H9 (cell line): Measurements from ENCODE around the gene SCUBE2. TPM values are rescaled to one million over a fixed set of nuclear protein-coding genes. Genes with fewer than 3 reads are reported as not detected.
"Not testable (repeated sequence)": the region's sequence is repeated elsewhere in the genome, so short reads cannot be mapped to it uniquely, and the experiment has no call there.

Experiments
- DNase-seq: peaks from one replicate; pipeline ENCODE4 v3.0.0-alpha.2; 2017
- H2AFZ ChIP-seq: one replicate; pipeline ENCODE4 v1.6.1; 2013; ENCODE audit warnings: mild to moderate bottlenecking, low read length, control low read depth, moderate library complexity
- H2AK5ac ChIP-seq: 2 replicates; pipeline ENCODE4 v1.6.1; 2013; ENCODE audit warnings: low read length, control low read depth, mixed read lengths; ENCODE audit not compliant: insufficient read length
- H2BK120ac ChIP-seq: one replicate; pipeline ENCODE4 v1.6.1; 2013; ENCODE audit warnings: low read depth, mild to moderate bottlenecking, low read length, control low read depth, inconsistent platforms; ENCODE audit not compliant: poor library complexity, severe bottlenecking
- H2BK12ac ChIP-seq: 2 replicates; pipeline ENCODE4 v1.6.1; 2013; ENCODE audit warnings: low read length, control low read depth, mixed read lengths, low read depth; ENCODE audit not compliant: insufficient read length
- H2BK15ac ChIP-seq: 2 replicates; pipeline ENCODE4 v1.6.1; 2013; ENCODE audit warnings: low read depth, low read length, control low read depth
- H2BK20ac ChIP-seq: one replicate; pipeline ENCODE4 v1.6.1; 2013; ENCODE audit warnings: low read depth, mild to moderate bottlenecking, low read length, control low read depth, inconsistent platforms; ENCODE audit not compliant: poor library complexity, severe bottlenecking
- H2BK5ac ChIP-seq: 2 replicates; pipeline ENCODE4 v1.6.1; 2013; ENCODE audit warnings: low read length, control low read depth, mixed read lengths; ENCODE audit not compliant: insufficient read length
- H3K14ac ChIP-seq: 2 replicates; pipeline ENCODE4 v1.6.1; 2013; ENCODE audit warnings: low read length, control low read depth; ENCODE audit not compliant: insufficient read depth
- H3K18ac ChIP-seq: 2 replicates; pipeline ENCODE4 v1.6.1; 2013; ENCODE audit warnings: low read depth, mild to moderate bottlenecking, mixed read lengths, low read length, control low read depth; ENCODE audit not compliant: insufficient read length
- H3K23ac ChIP-seq: 2 replicates; pipeline ENCODE4 v1.6.1; 2013; ENCODE audit warnings: low read length, control low read depth, mixed read lengths, low read depth; ENCODE audit not compliant: insufficient read length
- H3K23me2 ChIP-seq: 2 replicates; pipeline ENCODE4 v1.6.1; 2013; ENCODE audit warnings: low read depth, mild to moderate bottlenecking, mixed read lengths, low read length, control low read depth; ENCODE audit not compliant: insufficient read length, poor library complexity, severe bottlenecking
- H3K27ac ChIP-seq: 2 replicates; pipeline ENCODE4 v1.5.1; 2013; ENCODE audit warnings: low read length, control low read depth, mixed read lengths, low read depth; ENCODE audit not compliant: insufficient read length
- H3K27me3 ChIP-seq: 2 replicates; pipeline ENCODE4 v1.6.1; 2013; ENCODE audit warnings: low read length, control low read depth, inconsistent platforms; ENCODE audit not compliant: insufficient read depth
- H3K4ac ChIP-seq: 2 replicates; pipeline ENCODE4 v1.6.1; 2013; ENCODE audit warnings: low read depth, mild to moderate bottlenecking, control low read depth, inconsistent platforms, low read length, moderate library complexity
- H3K4me1 ChIP-seq: 2 replicates; pipeline ENCODE4 v1.6.1; 2013; ENCODE audit warnings: low read length, control low read depth, inconsistent platforms; ENCODE audit not compliant: insufficient read depth
- H3K4me2 ChIP-seq: 2 replicates; pipeline ENCODE4 v1.6.1; 2013; ENCODE audit warnings: low read length, control low read depth, mixed read lengths; ENCODE audit not compliant: insufficient read length, insufficient read depth
- H3K56ac ChIP-seq: 2 replicates; pipeline ENCODE4 v1.6.1; 2013; ENCODE audit warnings: low read depth, mild to moderate bottlenecking, mixed read lengths, low read length, control low read depth; ENCODE audit not compliant: insufficient read length
- H3K79me1 ChIP-seq: 2 replicates; pipeline ENCODE4 v1.6.1; 2013; ENCODE audit warnings: low read depth, mild to moderate bottlenecking, moderate library complexity, low read length, control low read depth, inconsistent platforms; ENCODE audit not compliant: insufficient read depth, poor library complexity, severe bottlenecking
- H3K79me2 ChIP-seq: 2 replicates; pipeline ENCODE4 v1.6.1; 2013; ENCODE audit warnings: low read length, control low read depth, inconsistent platforms; ENCODE audit not compliant: insufficient read depth
- H3K9ac ChIP-seq: 2 replicates; pipeline ENCODE4 v1.6.1; 2013; ENCODE audit warnings: low read length, control low read depth, mixed read lengths; ENCODE audit not compliant: insufficient read length; ENCODE audit errors: extremely low read depth
- H3K9me3 ChIP-seq: one replicate; pipeline ENCODE4 v1.6.1; 2013; ENCODE audit warnings: low read depth, low read length, inconsistent platforms; ENCODE audit not compliant: control insufficient read depth
- H3T11ph ChIP-seq: one replicate; pipeline ENCODE4 v1.6.1; 2013; ENCODE audit warnings: mild to moderate bottlenecking, low read length, control low read depth, inconsistent platforms
- H4K20me1 ChIP-seq: one replicate; pipeline ENCODE4 v1.6.1; 2013; ENCODE audit not compliant: control insufficient read depth, insufficient read length, insufficient read depth
- H4K5ac ChIP-seq: 2 replicates; pipeline ENCODE4 v1.6.1; 2013; ENCODE audit warnings: low read depth, mild to moderate bottlenecking, mixed read lengths, low read length, control low read depth; ENCODE audit not compliant: insufficient read length
- H4K8ac ChIP-seq: replicated peaks from 2 replicates; pipeline ENCODE4 v1.6.1; 2013; ENCODE audit warnings: low read length, control low read depth, mixed read lengths, low read depth; ENCODE audit not compliant: insufficient read length
- H4K91ac ChIP-seq: 2 replicates; pipeline ENCODE4 v1.6.1; 2013; ENCODE audit warnings: low read depth, mild to moderate bottlenecking, moderate library complexity, mixed read lengths, low read length, control low read depth; ENCODE audit not compliant: insufficient read length
- H3K27ac Mint-ChIP-seq, 3 experiments: 2 replicates in 2 of 3; 3 replicates in 1 of 3; pipeline ENCODE4 v1.8.0; 2020 to 2021; ENCODE audit warnings: mixed read lengths in 3 of 3, mild to moderate bottlenecking in 1 of 3, moderate library complexity in 1 of 3
- H3K27me3 Mint-ChIP-seq: 2 replicates; pipeline ENCODE4 v1.8.0; 2021; ENCODE audit warnings: low read depth, mild to moderate bottlenecking, moderate library complexity, mixed read lengths
- H3K36me3 Mint-ChIP-seq, 3 experiments: 2 replicates in 2 of 3; 3 replicates in 1 of 3; pipeline ENCODE4 v1.8.0; 2020 to 2021; ENCODE audit warnings: low read depth in 3 of 3, mixed read lengths in 3 of 3; ENCODE audit not compliant: insufficient read depth in 1 of 3
- H3K4me1 Mint-ChIP-seq, 2 experiments: 2 replicates each; pipeline ENCODE4 v1.8.0; 2020; ENCODE audit warnings: mixed read lengths in 2 of 2
- H3K4me3 Mint-ChIP-seq, 2 experiments: 2 replicates in 1 of 2; 3 replicates in 1 of 2; pipeline ENCODE4 v1.8.0; 2020 to 2021; ENCODE audit warnings: mild to moderate bottlenecking in 2 of 2, mixed read lengths in 2 of 2, moderate library complexity in 1 of 2
- H3K9me3 Mint-ChIP-seq, 2 experiments: 2 replicates in 1 of 2; 3 replicates in 1 of 2; pipeline ENCODE4 v1.8.0; 2020; ENCODE audit warnings: mild to moderate bottlenecking in 2 of 2, mixed read lengths in 2 of 2, moderate library complexity in 1 of 2
- WGBS: extraction: QIAGEN DNeasy Blood & Tissue Kit; methylation state at CpG from one replicate; pipeline ENCODE4 v1.1.7; 2013; ENCODE audit warnings: missing lambda C conversion rate, low lambda C conversion rate, mixed read lengths; ENCODE audit not compliant: insufficient read length; ENCODE audit errors: extremely low coverage; 5-methylcytosine and 5-hydroxymethylcytosine counted together
- total RNA-seq: library from RNA; stranded (reverse); gene quantifications from 2 replicates; pipeline ENCODE4 v1.2.1, GENCODE V29; 2021
- TF ChIP-seq, protein P1 (sequence below): fragments of 200-600 bp; sonication (generic); conservative IDR thresholded peaks from 3 replicates; pipeline ENCODE4 v1.8.0; 2021; ENCODE audit warnings: antibody characterized with exemption, mild to moderate bottlenecking

SCUBE2 gene
- total RNA-seq, 1 experiment from 2014 or later: 1.6 TPM

DNA sequence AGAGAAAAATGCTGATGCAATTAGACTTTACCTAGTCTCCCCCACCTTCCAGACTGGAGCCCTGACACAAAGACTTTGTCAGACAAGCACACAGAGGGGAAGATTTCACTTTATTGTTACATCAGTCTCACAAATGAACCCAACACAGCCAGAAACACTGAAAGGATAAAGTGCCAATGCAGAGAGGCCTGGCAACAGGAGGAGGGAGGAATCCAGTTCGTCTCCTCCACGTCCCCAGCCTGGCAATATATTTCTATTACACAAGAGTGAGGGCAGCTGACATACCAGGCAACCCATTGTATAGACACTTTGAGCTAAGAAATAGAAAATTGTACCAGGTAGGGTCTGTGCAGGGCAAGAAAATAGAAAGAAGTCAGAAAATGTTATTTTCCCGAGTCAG, 110.9 kb downstream of the SCUBE2 start:
- H2BK12ac ChIP-seq: no peak overlapping the region
- H4K8ac ChIP-seq: no peak overlapping the region
- H3K27me3 Mint-ChIP-seq: peaks cover 2% of the 10 kb centered on the region; the same call in 1 of the 2 replicates
- H3K9me3 Mint-ChIP-seq: peaks cover 2 to 7% of the 10 kb centered on the region in 2 experiments; a peak in 1 of 5 replicates
- H3K27ac Mint-ChIP-seq: no peak overlapping the region
- DNase-seq: no peak
- peaks cover 0 to 8% (median 3%) of the 10 kb centered on the region in 3 experiments; a peak in 4 of 7 replicates for H3K36me3 Mint-ChIP-seq
- no peaks in the 10 kb centered on the region for H3K23me2 ChIP-seq
- H2AK5ac ChIP-seq: no peak overlapping the region
- H3K9ac ChIP-seq: no peak overlapping the region
- no peaks in the 10 kb centered on the region for H3K9me3 ChIP-seq
- no peak overlapping the region for H3K27ac ChIP-seq
- H2AFZ ChIP-seq: no peak overlapping the region
- H3K27me3 ChIP-seq: no peaks in the 10 kb centered on the region
- no peak overlapping the region for H3T11ph ChIP-seq
- no peak overlapping the region for H2BK120ac ChIP-seq
- H3K56ac ChIP-seq: no peak overlapping the region
- H4K20me1 ChIP-seq: no peaks in the 10 kb centered on the region
- no peak overlapping the region for H2BK5ac ChIP-seq
- TF ChIP-seq, protein P1, sequence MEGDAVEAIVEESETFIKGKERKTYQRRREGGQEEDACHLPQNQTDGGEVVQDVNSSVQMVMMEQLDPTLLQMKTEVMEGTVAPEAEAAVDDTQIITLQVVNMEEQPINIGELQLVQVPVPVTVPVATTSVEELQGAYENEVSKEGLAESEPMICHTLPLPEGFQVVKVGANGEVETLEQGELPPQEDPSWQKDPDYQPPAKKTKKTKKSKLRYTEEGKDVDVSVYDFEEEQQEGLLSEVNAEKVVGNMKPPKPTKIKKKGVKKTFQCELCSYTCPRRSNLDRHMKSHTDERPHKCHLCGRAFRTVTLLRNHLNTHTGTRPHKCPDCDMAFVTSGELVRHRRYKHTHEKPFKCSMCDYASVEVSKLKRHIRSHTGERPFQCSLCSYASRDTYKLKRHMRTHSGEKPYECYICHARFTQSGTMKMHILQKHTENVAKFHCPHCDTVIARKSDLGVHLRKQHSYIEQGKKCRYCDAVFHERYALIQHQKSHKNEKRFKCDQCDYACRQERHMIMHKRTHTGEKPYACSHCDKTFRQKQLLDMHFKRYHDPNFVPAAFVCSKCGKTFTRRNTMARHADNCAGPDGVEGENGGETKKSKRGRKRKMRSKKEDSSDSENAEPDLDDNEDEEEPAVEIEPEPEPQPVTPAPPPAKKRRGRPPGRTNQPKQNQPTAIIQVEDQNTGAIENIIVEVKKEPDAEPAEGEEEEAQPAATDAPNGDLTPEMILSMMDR: no peak
- H3K79me1 ChIP-seq: no peaks in the 10 kb centered on the region
- H3K4me2 ChIP-seq: no peak overlapping the region
- no peak overlapping the region for H3K14ac ChIP-seq
- H3K4me1 Mint-ChIP-seq: no peaks in the 10 kb centered on the region
- H3K4me3 Mint-ChIP-seq: no peak overlapping the region
- no peaks in the 10 kb centered on the region for H3K79me2 ChIP-seq
- H3K18ac ChIP-seq: no peak overlapping the region
- H2BK15ac ChIP-seq: no peak overlapping the region
- H3K23ac ChIP-seq: no peak overlapping the region
- WGBS: no CpG with 5 or more reads among the region's 3 CpGs
- no peak overlapping the region for H4K91ac ChIP-seq
- H2BK20ac ChIP-seq: no peak overlapping the region
- no peak overlapping the region for H4K5ac ChIP-seq
- no peaks in the 10 kb centered on the region for H3K4me1 ChIP-seq
- H3K4ac ChIP-seq: no peak overlapping the region

DNA sequence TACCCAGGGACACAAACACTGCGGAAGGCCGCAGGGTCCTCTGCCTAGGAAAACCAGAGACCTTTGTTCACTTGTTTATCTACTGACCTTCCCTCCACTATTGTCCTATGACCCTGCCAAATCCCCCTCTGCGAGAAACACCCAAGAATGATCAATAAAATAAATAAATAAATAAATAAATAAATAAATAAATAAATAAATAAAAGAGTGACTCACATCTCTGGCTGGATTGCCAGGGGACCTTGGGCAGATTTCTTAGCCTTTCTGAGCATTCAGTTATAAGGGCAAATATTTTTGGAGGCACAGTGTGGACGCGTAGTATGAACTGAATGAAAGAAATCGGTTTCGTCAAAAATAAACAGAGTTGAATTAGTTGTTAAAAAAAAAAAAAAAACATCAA, 112.0 kb downstream of the SCUBE2 start:
- H2BK15ac ChIP-seq, H3K9me3 ChIP-seq, H4K20me1 ChIP-seq, H3K27ac ChIP-seq, H3K56ac ChIP-seq, H3T11ph ChIP-seq, H3K79me1 ChIP-seq, H2BK12ac ChIP-seq, H3K4me3 Mint-ChIP-seq, DNase-seq, H3K36me3 Mint-ChIP-seq, H4K91ac ChIP-seq, H3K4me2 ChIP-seq, H2BK5ac ChIP-seq, H4K5ac ChIP-seq, H3K9ac ChIP-seq, H3K4me1 Mint-ChIP-seq, H2AFZ ChIP-seq, H2BK20ac ChIP-seq, H2AK5ac ChIP-seq, H3K18ac ChIP-seq, H3K79me2 ChIP-seq, H3K4ac ChIP-seq, H3K27ac Mint-ChIP-seq, H3K4me1 ChIP-seq, H3K14ac ChIP-seq, H3K9me3 Mint-ChIP-seq, H3K23me2 ChIP-seq, H4K8ac ChIP-seq, H3K27me3 Mint-ChIP-seq, H2BK120ac ChIP-seq, H3K27me3 ChIP-seq, H3K23ac ChIP-seq: not testable (repeated sequence)
- no CpG with 5 or more reads among the region's 7 CpGs for WGBS
